SH-SY5Y (cell line): ENCODE results near the gene EAF1.

ENCODE experiments used
- GATA2 ChIP-seq: IDR thresholded peaks from 2 replicates; pipeline ENCODE4 v1.6.1; 2011; ENCODE audit warnings: mild to moderate bottlenecking, low read depth, low read length
- GATA3 ChIP-seq: IDR thresholded peaks from 2 replicates; pipeline ENCODE4 v1.6.1; 2011; ENCODE audit warnings: low read depth, mild to moderate bottlenecking, low read length, moderate library complexity

EAF1 gene

DNA sequence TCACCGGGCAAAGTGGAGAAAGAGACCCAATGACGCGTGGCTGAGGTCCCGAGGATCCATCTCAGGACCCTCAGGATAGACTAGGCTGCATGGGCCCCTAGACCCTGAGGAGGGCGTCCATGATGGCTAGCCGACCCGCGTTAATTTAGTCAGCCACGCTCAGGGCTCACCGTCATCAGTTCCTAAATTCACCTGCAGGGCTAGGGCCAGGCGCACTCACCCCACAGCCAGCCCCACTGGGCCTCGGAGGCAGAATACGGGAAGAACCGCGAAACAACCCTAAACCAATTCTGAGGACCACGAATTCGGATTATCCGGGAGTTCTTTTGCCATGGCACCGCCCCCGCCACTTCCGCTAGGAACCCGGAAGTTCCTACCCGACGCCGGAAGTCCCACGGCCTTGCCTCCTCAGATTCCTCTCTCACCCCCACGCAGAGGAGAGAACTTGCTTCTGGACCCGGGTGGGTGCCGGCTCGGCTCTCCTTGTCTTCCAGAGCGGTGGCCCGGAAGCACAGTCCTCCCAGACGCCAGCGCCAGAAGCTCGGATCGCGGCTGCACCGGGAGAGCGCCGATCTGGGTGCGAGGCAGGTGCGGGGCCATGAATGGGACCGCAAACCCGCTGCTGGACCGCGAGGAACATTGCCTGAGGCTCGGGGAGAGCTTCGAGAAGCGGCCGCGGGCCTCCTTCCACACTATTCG is at the start of gene EAF1, which contains the start of gene METTL6:
EAF1 (plus strand) TSS at position 417 of the 699 bp plus-strand sequence; CDS start at position 599, 182 bp downstream.
METTL6 (minus strand) TSS at position 363 of the 699 bp plus-strand sequence. CDS start 1,033 bp downstream, outside the sequence.
- TF ChIP-seq GATA2 (no peak), GATA3 (no peak)

- TF ChIP-seq GATA2 (no peak), GATA3 (no peak)
These were observed 49.2 kb upstream of the EAF1 start for GRCh38 chr3:15377961-15378791.

- TF ChIP-seq GATA2, result no peak
- no peak for TF ChIP-seq GATA3
These were observed 46.2 kb upstream of the EAF1 start for GRCh38 chr3:15380980-15381890.

- TF ChIP-seq GATA3 (no peak), GATA2 (no peak)
These were observed 44.9 kb upstream of the EAF1 start for GRCh38 chr3:15382405-15382923.

DNA sequence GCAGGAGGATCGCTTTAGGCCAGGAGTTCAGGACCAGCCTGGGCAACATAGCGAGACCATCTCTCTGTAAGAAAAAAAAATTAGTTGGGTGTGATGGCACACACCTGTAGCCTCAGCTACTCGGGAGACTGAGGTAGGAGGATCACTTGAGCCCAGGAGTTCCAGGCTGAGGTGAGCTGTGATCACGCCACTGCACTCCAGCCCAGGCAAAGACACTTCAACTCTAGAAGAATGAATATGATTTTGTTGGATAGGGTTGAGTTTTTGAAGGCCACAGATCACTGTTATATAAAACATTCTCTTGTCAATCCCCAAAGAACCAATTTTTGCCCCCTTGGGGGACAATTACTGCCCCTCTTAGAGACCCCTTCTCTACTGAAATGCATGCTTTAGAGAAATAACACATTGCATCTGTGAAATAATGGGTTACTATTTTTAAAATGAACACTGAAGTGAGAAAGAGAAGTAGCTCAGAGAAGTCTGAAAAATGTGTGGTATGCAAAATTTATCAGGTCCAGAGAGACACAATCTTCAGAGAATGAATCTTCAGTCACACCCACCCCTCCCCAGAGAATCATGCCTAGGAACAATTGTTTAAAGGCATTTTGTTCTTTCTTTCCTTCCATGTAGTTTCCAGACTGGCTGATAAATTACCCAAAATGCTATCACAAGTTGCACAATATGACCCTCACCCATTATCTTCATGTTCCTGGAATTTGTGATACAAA is 42.7 kb upstream of the EAF1 start:
- TF ChIP-seq GATA3, result no peak
- TF ChIP-seq GATA2, result no peak

GRCh38 chr3:15385901-15386653 is 41.3 kb upstream of the EAF1 start:
- TF ChIP-seq GATA2 (no peak), GATA3 (no peak)

DNA sequence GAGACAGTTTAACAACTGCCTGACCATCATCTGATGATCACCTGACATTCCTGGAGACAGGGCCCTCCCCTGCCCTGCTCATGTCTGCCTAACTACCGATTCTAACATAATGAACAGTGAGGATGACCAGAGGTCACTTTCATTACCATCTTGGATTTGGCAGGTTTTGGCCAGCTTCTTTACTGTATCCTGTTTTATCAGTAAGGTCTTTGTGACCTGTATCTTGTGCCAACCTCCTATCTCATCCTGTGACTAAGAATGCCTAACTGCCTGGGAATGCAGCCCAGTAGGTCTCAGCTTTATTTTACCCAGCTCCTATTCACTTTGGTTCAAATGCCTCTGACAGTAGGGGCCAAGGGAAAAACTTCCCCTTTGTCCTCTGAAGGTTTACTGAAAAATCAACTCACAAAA is 40.2 kb upstream of the EAF1 start:
- no peak for TF ChIP-seq GATA3
- TF ChIP-seq GATA2, result no peak

DNA sequence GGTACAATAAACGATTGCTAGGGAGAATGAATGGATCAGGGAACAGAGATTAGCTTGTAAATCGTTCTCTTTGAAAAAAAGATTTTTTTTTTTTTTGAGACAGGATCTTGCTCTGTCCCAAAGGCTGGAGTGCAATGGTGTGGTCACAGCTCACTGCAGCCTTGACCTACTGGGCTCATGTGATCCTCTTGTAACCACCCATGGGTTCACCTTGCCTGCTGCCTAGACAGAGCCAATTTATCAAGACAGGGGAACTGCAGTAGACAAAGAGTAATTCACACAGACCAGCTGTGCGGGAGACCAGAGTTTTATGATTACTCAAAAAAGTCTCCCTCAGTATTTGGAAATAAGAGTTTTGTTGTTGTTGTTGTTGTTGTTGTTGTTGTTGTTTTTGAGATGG is 39.7 kb upstream of the EAF1 start:
- TF ChIP-seq GATA2 (no peak), GATA3 (no peak)

DNA sequence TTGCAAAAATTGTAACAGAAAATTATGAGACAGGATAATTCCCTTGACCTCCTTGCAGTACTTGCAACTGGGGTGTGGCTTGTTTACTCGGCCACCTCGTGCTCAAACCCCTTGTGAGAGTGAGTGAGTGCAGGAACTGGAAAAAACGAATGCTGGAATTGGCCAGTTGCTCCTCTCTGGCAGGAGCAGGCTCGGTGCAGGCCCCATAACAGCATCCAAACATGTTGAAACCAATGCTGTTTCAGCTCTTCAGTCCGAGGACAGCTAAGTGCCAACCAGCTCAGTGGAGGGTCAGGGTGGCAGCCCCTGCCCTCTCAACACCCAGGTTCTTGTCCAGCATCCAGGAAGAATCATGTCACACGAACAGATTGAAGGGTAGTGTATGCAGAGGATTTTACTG is 36.9 kb upstream of the EAF1 start:
- TF ChIP-seq GATA2, result no peak
- no peak for TF ChIP-seq GATA3

GRCh38 chr3:15391007-15391406 is 36.4 kb upstream of the EAF1 start:
- TF ChIP-seq GATA3 (no peak), GATA2 (no peak)

DNA sequence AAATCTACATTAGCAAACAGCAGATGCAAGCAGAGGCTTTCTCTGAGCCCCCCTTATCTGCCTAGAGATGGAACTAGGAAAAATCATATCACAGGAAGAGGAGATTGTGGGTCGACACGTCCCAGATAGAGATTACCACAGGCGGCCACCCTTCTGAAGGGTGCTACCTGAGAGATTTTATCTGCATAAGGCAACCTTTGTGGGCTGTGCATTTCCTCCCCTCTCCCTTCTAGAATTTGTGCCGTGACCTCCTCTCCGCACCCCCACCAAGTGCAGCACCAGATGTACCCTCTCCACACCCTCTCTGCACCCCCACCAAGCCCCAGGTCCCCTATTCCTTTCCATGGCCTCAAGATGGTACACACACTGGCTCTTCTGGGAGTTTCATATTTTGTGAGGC is 27.4 kb upstream of the EAF1 start:
- TF ChIP-seq GATA2 (no peak), GATA3 (no peak)

- TF ChIP-seq GATA2, result no peak
- TF ChIP-seq GATA3, result no peak
These were observed 25.5 kb upstream of the EAF1 start for GRCh38 chr3:15401936-15402335.
